ENCODE data around the gene WDR64. TPM values are rescaled to one million over a fixed set of nuclear protein-coding genes. Genes with fewer than 3 reads are reported as not detected.

WDR64 gene
- total RNA-seq, 4 donors from 2014 or later, result not detected

DNA sequence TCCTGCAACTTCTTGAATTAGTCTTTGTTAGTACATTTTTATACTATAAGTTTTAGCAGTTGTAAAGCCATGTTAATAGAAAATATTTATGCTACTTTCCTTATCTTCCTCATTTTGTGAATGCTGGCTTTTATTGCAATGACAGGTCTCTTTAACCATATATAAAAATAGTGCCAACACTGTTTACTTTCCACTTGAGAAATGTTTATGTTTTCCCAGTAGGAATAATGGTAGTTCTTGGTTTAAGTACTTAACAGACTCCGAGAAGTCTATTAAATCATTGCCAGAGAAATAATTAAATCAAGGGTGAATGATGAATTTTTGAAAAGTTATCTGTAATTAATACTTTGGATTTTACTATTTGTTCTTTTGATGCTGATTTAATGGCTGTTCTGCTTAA, 21.6 kb upstream of the WDR64 start:
- ATAC-seq (ENCODE audit: low FRiP score), result no peak
- TF ChIP-seq CTCF (IDR thresholded peaks at IDR 0.05), result no peak
- DNase-seq (ENCODE audit: low spot score), result no peak

DNA sequence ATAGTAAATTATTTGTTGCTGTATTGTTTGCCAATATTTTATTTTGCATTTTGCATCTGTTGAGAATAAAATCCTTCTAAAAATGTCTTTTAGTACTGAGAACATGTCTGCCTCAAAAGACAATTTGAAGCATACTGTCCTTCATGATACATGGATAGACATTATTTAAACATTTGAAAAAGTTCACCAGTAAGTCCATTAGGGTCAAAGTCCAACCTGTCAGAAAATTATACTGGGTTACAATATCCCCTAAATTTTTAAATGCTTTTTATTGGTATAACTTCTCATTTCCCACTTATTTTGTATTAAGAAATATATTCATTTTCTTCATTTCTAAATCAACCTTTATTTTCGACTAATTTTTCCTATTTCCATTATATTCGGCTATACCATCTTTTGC, 21.2 kb upstream of the WDR64 start:
- no peak for TF ChIP-seq CTCF (IDR thresholded peaks at IDR 0.05)
- DNase-seq (ENCODE audit: low spot score) (no peak), ATAC-seq (ENCODE audit: low FRiP score) (no peak)

- ATAC-seq (ENCODE audit: low FRiP score) (no peak), DNase-seq (ENCODE audit: low spot score) (no peak)
- no peak for TF ChIP-seq CTCF (IDR thresholded peaks at IDR 0.05)
These were observed 20.4 kb upstream of the WDR64 start for GRCh38 chr1:241631674-241632073.

- no peak for TF ChIP-seq CTCF (IDR thresholded peaks at IDR 0.05)
- no peak for DNase-seq (ENCODE audit: low spot score)
- no peak for ATAC-seq (ENCODE audit: low FRiP score)
These were observed 19.1 kb upstream of the WDR64 start for GRCh38 chr1:241632987-241633386.

- DNase-seq (ENCODE audit: low spot score), result no peak
- TF ChIP-seq CTCF (IDR thresholded peaks at IDR 0.05), result no peak
- no peak for ATAC-seq (ENCODE audit: low FRiP score)
These were observed 16.4 kb upstream of the WDR64 start for GRCh38 chr1:241635556-241636152.

- TF ChIP-seq CTCF (IDR thresholded peaks at IDR 0.05), result no peak
- DNase-seq (ENCODE audit: low spot score), result no peak
- no peak for ATAC-seq (ENCODE audit: low FRiP score)
These were observed 15.8 kb upstream of the WDR64 start for GRCh38 chr1:241636291-241636690.

DNA sequence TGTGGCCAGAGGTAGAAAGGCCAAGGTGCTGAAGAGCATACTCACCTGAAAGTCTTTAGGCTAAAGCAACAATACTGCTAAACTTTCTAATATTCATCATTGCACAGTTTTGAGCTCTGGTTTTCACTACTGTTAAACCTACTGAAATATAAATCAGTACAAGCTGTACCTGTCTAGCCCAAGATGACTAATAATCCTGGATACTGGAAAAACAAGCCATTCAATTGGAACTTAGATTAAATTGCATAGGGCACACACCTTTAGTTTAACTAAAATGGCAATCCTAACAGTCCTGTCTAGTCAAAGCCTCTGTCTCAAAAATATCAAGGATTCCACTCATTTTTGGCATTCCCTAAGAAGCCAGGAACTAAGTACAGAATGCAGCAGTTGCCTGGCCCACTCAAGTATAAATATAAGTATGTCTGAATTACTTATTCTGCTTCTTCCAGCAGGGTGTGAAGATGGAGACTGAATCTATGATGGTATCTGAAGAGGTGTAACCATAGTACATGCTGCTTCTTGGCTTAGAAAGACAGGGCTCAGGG, 15.0 kb upstream of the WDR64 start:
- no peak for TF ChIP-seq CTCF (IDR thresholded peaks at IDR 0.05)
- ATAC-seq (ENCODE audit: low FRiP score), result no peak
- DNase-seq (ENCODE audit: low spot score), result no peak
